NCI-H526 treated with DMSO at 0.1 percent for 48 hours (cell line): ENCODE results near the gene ZCCHC4.

Experiments used
- DNase-seq: peaks from one replicate; lab custom pipeline; 2025; lab: John Stamatoyannopoulos, UW

Gene ZCCHC4

DNA sequence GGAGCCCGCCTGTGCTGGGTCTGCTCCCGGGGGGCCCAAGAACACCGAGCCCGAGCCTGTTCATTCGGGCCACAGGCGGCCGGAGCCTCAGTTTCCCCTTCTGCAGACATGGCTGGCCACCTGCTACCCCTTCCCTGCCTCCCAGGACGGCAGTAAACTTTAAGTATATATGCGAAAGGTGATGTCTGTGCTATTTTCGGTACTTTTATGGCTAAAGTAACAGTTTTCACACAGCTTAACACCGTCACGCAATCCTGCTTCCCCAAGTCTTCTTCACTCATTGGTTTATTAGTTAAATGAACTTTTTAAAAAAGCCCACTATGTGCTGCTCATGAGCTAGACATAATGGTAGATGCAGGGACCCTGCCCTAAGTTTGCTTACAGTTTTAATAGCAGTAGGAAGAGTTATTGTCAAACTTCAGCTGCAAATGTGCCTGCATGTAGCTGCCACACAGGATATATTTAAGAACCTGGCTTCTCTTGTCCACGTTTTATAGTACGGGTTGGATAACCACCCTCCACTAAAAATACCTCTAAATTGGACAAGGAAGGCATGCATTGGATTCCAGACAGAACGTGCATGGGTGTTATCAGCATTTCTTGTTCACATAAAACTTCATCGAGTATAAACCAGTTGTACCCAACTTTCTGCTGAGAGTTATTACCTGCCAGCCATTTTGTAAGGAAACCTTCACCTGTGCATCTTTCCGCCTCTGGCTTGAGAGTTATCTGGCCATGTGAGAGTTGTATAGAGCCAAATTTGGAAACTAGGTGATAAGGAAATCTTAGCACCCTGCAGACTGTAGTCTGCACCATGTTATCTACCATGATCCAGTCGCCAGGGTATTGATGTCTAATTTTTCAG is 65.2 kb downstream of the ZCCHC4 start:
- DNase-seq = no peak

DNA sequence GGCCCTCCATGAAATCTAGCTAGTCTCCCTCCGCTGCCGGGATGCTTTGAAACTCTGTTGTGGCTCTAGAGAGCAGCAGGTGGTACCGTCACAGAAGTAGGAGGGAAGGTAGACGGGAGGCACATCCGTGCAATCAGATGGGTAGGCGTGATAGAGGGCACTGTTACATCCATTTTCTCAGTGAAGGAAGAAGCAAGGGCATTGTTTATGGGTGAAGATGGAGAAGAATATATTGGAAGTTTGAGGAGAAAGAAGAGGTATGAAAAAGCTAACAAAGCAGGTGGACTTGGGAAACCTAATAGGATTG is 65.8 kb downstream of the ZCCHC4 start:
- DNase-seq = no peak

DNA sequence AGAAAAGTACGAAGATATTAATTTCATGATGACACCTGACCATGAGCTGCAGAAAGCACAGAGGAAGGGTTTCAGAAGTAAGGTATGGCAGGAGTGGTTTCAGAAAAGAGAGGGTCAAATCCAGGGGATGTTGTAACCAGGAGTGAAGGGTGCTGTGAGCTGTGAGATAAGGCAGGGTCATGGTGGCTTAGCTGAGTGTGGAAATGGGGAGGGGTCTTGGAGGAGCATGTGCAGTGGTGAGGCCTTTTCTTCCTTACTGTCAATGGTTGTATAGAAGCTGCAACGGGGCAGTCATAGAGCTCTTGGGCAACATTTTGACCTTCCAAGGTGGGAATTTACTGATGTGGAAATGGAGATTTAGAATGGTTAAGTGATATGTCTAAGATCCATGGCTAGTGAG is 67.0 kb downstream of the ZCCHC4 start:
- DNase-seq = no peak

DNA sequence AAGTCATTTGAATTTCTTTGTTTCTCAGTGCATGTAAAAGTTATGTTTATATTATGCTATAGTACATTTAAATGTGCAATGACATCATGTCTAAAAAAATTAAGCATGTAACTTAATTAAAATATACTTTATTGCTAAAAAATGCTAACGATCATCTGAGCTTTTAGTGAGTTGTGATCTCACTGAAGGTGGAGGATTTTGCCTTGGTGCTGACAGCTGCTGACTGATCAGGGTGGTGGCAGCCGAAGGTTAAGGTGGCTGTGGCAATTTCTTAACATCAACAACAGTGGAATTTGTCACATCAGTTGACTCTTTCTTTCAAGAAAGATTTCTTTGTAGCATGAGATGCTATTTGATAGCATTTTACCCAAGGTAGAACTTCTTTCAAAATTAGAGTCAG is 71.1 kb downstream of the ZCCHC4 start:
- no peak for DNase-seq

DNA sequence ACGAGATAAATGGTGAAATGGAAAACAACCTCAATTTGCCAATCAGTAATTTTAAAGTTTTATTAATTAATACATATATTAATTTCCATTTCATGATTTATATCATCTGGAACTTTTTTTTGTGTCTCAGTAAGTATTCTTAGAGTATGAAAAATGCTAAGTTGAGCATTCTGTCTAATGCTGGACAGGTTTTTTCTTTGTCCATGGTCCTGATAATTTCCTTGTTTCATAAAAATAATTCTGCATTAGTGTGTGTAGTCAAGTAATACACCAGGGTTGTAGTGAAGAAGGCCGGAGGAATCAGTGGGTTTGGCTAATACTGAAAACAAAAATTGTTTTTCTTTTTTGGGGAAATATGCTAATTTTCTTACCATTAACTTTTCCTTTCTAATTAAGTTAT is 74.4 kb downstream of the ZCCHC4 start:
- DNase-seq = no peak

DNA sequence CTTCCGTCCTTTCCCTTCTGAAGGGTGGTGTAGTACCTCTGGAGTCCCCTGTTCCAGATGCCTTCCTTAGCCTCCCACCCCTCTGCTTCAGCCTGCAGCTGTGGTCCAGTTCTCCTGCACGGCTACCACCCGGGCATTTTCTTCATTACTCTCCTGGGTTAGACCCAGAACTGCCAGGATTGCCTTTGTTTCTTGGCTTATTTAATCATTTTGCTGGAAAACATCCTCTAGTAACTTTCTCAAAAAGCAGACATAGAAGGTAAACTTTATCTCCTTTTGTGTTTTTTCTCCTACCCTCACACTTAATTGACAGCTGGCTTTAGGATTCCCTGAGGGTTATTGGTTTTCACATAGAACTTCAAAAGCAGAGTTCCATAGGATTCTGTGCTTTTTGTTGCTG is 84.7 kb downstream of the ZCCHC4 start:
- DNase-seq = no peak

DNA sequence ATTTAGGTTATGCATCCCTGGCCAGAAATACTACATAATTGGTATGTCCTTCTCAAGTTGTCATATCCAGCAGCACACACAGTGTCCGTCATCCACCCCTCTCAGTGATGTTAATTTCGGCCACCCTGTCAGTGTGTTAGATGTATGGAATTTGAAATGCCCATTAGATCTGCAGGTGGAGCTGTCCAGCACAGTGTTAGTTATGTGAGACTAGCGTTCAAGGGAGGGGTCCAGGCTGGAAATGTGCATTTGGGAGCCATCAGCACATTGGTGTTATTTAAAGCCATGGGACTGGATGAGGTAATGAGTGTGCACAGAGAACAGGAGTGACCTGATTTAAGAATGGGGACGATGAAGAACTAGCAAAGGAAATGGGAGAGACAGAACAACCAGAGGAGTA is 86.9 kb downstream of the ZCCHC4 start:
- no peak for DNase-seq

DNA sequence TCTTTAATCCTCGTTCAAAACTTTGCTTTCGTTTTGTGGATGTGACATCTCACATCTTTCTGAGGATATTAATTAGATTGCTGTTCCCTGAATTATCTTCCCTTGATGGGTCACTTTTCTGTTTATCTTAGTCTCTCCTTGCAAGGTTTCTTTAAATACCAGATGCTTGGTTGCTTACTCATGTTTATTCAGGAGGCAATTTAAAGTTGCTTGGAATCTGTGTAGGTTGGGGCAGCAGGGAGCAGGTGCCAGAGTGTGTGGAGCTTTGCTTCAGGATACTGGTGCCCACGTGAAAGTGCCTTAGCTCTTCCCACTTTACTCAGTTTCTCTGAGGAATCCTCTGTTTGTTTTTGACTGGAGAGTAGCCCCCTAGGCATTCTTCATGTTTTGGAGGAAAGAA is 88.5 kb downstream of the ZCCHC4 start:
- no peak for DNase-seq

DNA sequence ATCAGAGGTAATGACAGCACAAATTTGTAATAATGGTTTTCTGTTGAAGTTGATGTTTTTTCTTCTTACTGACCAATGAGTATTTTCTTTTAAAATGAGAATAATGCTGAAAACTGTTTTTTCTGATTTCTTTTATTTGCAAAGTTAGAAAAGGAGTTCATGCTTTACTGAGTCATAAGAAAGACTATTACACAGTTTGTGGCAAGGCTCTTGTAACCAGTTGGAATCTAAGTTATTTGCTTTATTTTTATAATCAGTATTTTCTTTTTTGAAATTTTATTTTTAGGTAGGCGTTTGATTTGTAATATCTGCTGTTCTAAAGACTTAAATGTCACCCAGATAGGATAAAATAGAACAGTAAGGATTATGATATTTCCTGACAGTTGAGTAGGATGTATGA is 89.9 kb downstream of the ZCCHC4 start:
- no peak for DNase-seq

DNA sequence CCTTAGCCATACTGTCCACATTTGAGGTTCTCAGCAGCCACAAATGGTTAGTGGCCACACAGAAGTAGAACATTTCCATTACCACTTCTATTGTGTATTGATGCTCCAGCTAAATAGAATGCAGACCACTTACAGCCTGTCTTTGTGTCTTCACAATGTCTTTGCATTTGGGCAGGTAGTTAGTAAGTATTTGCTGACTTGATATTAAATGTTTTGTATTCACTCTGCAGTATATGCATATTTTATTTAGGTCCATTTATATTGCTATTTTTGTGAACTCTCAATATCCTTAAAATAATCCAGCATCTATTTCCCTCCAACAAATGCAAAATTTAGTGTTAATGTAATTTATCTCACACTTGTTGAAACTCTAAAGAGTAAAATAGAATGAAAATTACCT is 91.1 kb downstream of the ZCCHC4 start:
- DNase-seq = no peak

DNA sequence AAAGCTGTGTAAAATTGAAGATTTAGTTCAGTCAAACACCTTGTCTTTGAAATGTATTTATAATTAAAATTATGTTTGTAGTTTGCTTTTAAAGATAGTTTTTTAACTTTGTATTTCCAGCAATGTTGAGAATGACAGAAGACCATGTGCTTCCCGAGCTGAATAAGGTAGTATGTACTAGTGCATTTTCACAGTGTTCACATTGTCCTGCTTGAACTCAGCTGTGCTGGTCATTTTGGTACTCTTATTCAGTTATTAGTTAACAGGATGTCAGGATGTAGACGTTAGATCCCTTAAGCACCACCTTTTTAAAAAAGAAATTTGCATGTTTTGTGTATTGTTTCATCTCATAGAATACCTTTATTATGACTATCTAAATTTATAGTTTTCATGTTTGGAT is 92.9 kb downstream of the ZCCHC4 start:
- DNase-seq = no peak

DNA sequence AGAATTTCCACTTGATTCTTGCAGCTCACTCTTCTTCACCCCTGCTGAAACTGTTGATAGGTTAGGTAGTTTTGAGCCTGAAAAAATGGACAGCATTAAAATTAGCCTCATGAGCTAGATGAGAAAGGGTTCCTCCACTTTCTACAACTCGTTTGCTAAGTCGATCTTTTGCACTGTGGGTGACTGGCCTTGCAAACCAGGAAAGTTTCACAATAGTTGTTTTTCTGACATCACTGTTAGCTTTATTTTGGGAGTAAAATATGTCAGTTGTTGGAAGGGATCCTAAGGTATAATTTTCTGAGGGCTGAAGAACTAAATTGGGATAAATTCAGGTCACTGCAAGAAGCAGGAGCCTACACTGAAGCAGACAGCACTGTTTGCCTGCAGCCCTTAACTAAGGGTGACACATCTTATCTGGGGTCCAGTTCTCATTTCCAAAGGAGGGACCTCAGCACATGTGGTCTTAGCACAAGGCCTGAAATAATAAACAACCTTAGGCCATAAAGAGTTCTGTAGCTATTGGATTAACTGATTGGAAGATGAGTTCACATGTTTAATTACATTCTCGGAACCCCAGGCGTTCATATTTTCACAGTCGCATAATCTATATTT is 93.6 kb downstream of the ZCCHC4 start:
- DNase-seq = no peak

DNA sequence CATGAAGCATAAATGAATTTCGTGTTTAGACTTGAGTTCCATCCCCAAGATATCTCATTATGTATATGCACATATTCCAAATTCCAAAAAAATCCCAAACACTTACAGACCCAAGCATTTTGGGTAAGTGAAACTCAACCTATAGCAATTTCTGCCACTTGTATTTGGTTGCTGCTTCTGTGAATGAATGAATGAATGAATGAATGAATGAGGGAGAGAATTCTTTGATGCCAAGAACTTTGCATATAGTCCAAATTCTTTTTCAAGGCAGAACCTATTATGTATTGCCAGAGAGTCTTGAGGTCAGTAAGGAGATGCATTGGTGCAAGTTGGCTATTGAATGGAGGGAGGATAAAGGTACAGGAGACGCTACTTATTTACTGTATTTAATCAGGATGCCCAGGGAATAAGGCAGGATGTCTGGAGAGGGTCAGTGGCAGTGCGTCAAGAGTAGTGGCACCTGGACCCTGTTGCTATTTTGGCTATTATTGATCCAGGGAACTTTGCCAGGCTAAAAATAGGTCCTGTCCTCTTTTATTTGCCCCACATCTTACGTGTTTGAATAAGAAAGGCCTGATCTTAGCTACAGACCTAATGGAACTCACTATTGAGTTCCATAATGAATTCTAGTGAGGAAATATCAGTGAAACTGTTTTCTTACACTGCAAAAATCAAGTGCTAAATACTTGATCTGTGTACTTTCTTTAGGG is 98.4 kb downstream of the ZCCHC4 start:
- no peak for DNase-seq

DNA sequence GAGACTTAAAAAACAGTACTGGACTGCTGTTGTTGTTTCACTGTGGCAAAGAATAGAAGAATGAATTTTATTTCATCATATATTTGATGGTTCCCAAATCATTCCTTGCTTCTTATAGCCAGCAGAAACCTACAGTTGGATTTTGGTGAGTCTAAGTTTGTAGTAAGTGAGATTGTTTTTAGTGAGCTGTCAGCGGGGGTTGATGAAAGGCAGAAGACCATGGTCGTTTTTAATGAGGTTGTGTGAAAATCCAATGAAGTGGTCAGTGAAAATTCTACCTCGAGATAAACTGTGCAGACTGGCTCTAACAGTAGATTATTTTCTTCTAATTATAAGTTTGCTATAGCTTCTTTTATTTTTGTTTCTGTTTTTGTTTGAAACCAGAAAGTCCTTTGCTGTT is 100.7 kb downstream of the ZCCHC4 start:
- no peak for DNase-seq

DNA sequence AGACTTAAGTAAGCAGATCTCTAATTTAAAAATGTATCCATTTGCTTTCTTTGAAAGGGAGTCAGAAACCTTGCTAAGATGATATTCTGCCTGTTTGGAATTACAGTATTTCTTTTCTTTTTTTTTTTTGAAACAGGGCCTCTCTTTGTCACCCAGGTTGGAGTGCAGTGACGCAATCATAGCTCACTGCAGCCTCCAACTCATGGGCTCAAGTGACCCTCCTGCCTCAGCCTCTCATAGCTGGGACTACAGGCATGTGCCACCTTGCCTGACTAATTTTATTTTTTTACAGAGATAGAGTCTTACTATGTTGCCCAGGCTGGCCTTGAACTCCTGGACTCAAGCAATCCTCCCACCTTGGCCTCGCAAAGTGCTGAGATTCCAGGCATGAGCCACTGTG is 104.4 kb downstream of the ZCCHC4 start:
- no peak for DNase-seq
